ENCODE results near the gene RIPK4. TPM values are rescaled to one million over a fixed set of nuclear protein-coding genes. Genes with fewer than 3 reads are reported as not detected.

RIPK4 gene
- total and polyA plus RNA-seq, 2 of the 13 experiments (the other 11 are each of a cell fraction or from before 2014, with no cell fraction given) = 3.1 to 4.9 TPM

DNA sequence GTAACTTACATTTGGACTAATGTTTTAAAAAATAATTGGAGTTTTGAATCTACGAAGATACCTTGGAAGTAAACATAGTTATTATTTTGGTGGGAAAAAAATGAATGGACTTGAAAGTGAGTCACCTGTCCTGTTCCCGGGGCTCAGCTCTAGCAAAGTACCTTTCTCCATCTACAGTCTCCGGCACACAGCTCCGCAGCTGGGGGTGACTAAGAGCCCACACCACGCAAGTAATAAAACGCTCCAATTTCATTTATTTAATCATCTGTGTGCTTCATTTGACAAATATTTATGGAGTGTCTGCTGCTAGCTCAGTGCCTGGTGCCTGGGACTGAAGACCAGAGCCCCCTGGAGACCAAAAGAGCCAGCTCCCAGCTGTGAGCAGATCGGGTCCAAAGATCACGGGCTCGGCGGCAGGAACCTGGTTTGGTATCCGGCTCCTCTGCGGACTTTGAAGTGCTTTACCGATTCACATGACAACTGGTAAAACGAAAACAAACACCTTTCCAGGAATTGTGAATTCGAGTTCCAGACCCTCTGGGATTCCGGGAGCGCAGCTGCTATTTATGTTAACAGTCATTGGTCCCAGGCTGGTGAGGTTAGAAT, 1.7 kb upstream of the RIPK4 start (continued):
- TF ChIP-seq, protein P1, sequence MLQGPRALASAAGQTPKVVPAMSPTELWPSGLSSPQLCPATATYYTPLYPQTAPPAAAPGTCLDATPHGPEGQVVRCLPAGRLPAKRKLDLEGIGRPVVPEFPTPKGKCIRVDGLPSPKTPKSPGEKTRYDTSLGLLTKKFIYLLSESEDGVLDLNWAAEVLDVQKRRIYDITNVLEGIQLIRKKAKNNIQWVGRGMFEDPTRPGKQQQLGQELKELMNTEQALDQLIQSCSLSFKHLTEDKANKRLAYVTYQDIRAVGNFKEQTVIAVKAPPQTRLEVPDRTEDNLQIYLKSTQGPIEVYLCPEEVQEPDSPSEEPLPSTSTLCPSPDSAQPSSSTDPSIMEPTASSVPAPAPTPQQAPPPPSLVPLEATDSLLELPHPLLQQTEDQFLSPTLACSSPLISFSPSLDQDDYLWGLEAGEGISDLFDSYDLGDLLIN (CRISPR knock-in tag; IDR thresholded peaks at IDR 0.05; ENCODE audit: borderline replicate concordance) = no peak
- no peak for TF ChIP-seq ZNF460 (CRISPR knock-in tag; IDR thresholded peaks at IDR 0.05; ENCODE audit: borderline replicate concordance)
- TF ChIP-seq, protein P2, sequence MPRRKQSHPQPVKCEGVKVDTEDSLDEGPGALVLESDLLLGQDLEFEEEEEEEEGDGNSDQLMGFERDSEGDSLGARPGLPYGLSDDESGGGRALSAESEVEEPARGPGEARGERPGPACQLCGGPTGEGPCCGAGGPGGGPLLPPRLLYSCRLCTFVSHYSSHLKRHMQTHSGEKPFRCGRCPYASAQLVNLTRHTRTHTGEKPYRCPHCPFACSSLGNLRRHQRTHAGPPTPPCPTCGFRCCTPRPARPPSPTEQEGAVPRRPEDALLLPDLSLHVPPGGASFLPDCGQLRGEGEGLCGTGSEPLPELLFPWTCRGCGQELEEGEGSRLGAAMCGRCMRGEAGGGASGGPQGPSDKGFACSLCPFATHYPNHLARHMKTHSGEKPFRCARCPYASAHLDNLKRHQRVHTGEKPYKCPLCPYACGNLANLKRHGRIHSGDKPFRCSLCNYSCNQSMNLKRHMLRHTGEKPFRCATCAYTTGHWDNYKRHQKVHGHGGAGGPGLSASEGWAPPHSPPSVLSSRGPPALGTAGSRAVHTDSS (CRISPR knock-in tag; conservative IDR thresholded peaks at IDR 0.05) = no peak
- TF ChIP-seq HOXA3 (CRISPR knock-in tag; IDR thresholded peaks at IDR 0.05) = peak; percentile 73
- no peak for TF ChIP-seq ZBTB7A (CRISPR knock-in tag; IDR thresholded peaks at IDR 0.05)
- TF ChIP-seq, protein P3, sequence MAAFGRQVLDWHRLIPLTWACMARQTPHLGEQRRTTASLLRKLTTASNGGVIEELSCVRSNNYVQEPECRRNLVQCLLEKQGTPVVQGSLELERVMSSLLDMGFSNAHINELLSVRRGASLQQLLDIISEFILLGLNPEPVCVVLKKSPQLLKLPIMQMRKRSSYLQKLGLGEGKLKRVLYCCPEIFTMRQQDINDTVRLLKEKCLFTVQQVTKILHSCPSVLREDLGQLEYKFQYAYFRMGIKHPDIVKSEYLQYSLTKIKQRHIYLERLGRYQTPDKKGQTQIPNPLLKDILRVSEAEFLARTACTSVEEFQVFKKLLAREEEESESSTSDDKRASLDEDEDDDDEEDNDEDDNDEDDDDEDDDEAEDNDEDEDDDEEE (CRISPR knock-in tag; IDR thresholded peaks at IDR 0.05) = no peak
- peak; percentile 49; the same call in 1 of the 2 replicates for TF ChIP-seq ATF1 (CRISPR knock-in tag; IDR thresholded peaks at IDR 0.05)
- peak; percentile 84; the same call in 1 of the 2 replicates for TF ChIP-seq ZNF788 (CRISPR knock-in tag; IDR thresholded peaks at IDR 0.05; ENCODE audit: borderline replicate concordance)
- TF ChIP-seq ZNF496 (CRISPR knock-in tag; IDR thresholded peaks at IDR 0.05; ENCODE audit: insufficient replicate concordance) = no peak
- TF ChIP-seq CBX5 (CRISPR knock-in tag; IDR thresholded peaks at IDR 0.05; ENCODE audit: borderline replicate concordance) = no peak
- no peak for TF ChIP-seq NONO (IDR thresholded peaks at IDR 0.05)
- TF ChIP-seq NONO (CRISPR knock-in tag; conservative IDR thresholded peaks at IDR 0.05) = no peak; the same call in 1 of the 2 replicates
- TF ChIP-seq ZNF383 (CRISPR knock-in tag; IDR thresholded peaks at IDR 0.05; ENCODE audit: borderline replicate concordance) = no peak
- TF ChIP-seq TCF7L2 (IDR thresholded peaks at IDR 0.05; ENCODE audit: low read depth, low read length) = no peak
- TF ChIP-seq ZNF616 (CRISPR knock-in tag; IDR thresholded peaks at IDR 0.05; ENCODE audit: low read depth) = no peak
- no peak for TF ChIP-seq ZNF570 (CRISPR knock-in tag; IDR thresholded peaks at IDR 0.05; ENCODE audit: borderline replicate concordance)
- TF ChIP-seq EHMT2 (IDR thresholded peaks at IDR 0.05; ENCODE audit: borderline replicate concordance, low read depth, low read length) = no peak
- TF ChIP-seq ZNF652 (CRISPR knock-in tag; IDR thresholded peaks at IDR 0.05; ENCODE audit: borderline replicate concordance, low read depth) = peak; percentile 60; the same call in 1 of the 2 replicates
- TF ChIP-seq MXD4 (CRISPR knock-in tag; IDR thresholded peaks at IDR 0.05) = no peak
- TF ChIP-seq ZNF841 (CRISPR knock-in tag; IDR thresholded peaks at IDR 0.05; ENCODE audit: borderline replicate concordance) = no peak
- no peak for TF ChIP-seq ARHGAP35 (CRISPR knock-in tag; IDR thresholded peaks at IDR 0.05; ENCODE audit: borderline replicate concordance)
- TF ChIP-seq CC2D1A (CRISPR knock-in tag; IDR thresholded peaks at IDR 0.05) = no peak
- TF ChIP-seq, protein P4, sequence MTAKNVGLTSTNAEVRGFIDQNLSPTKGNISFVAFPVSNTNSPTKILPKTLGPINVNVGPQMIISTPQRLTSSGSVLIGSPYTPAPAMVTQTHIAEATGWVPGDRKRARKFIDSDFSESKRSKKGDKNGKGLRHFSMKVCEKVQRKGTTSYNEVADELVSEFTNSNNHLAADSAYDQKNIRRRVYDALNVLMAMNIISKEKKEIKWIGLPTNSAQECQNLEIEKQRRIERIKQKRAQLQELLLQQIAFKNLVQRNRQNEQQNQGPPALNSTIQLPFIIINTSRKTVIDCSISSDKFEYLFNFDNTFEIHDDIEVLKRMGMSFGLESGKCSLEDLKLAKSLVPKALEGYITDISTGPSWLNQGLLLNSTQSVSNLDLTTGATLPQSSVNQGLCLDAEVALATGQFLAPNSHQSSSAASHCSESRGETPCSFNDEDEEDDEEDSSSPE (CRISPR knock-in tag; IDR thresholded peaks at IDR 0.05) = peak; percentile 37; the same call in 1 of the 2 replicates
- TF ChIP-seq ZFAT (CRISPR knock-in tag; conservative IDR thresholded peaks at IDR 0.05) = no peak
- TF ChIP-seq ZNF761 (CRISPR knock-in tag; conservative IDR thresholded peaks at IDR 0.05) = no peak
- 0 out of 2 replicates have a peak, but pooled peaks have one; percentile 42 for TF ChIP-seq DPF2 (CRISPR knock-in tag; IDR thresholded peaks at IDR 0.05; ENCODE audit: borderline replicate concordance, low read depth)
- no peak for TF ChIP-seq ZNF562 (CRISPR knock-in tag; IDR thresholded peaks at IDR 0.05; ENCODE audit: borderline replicate concordance)
